Measurements from ENCODE around the gene MGME1. TPM values are rescaled to one million over a fixed set of nuclear protein-coding genes. Genes with fewer than 3 reads are reported as not detected.

MGME1 gene
- total RNA-seq, 1 experiment from 2014 or later = 15.1 TPM

- DNase-seq = peak; percentile 25
- H3K4me3 ChIP-seq (ENCODE audit: low read length) = peak overlapping the region; percentile 74
- H3K27me3 ChIP-seq (ENCODE audit: low read length) = no peaks in the 10 kb centered on the region
- H4K20me1 ChIP-seq (ENCODE audit: low read length) = peaks cover 22% of the 10 kb centered on the region
- peaks cover 24% of the 10 kb centered on the region for H3K36me3 ChIP-seq (ENCODE audit: low read depth, low read length)
- TF ChIP-seq EZH2phosphoT487 (IDR thresholded peaks at IDR 0.05; ENCODE audit: borderline replicate concordance, low read length) (no peak), EZH2 (IDR thresholded peaks at IDR 0.05; ENCODE audit: low read length, unreplicated experiment) (no peak)
- TF ChIP-seq, protein P1, sequence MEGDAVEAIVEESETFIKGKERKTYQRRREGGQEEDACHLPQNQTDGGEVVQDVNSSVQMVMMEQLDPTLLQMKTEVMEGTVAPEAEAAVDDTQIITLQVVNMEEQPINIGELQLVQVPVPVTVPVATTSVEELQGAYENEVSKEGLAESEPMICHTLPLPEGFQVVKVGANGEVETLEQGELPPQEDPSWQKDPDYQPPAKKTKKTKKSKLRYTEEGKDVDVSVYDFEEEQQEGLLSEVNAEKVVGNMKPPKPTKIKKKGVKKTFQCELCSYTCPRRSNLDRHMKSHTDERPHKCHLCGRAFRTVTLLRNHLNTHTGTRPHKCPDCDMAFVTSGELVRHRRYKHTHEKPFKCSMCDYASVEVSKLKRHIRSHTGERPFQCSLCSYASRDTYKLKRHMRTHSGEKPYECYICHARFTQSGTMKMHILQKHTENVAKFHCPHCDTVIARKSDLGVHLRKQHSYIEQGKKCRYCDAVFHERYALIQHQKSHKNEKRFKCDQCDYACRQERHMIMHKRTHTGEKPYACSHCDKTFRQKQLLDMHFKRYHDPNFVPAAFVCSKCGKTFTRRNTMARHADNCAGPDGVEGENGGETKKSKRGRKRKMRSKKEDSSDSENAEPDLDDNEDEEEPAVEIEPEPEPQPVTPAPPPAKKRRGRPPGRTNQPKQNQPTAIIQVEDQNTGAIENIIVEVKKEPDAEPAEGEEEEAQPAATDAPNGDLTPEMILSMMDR (conservative IDR thresholded peaks at IDR 0.05; ENCODE audit: low read depth, low read length) = no peak
- ChIA-PET POLR2A (ENCODE audit: unreplicated experiment) (no interaction called here), CTCF (interaction anchor here (1.3 kb wide), 1 partner anchor 19 kb away, joined by 8 read pairs; no protein-coding TSS in a partner anchor)
- no peak overlapping the region for H2AFZ ChIP-seq (ENCODE audit: low read length)
- intact Hi-C loops (cut with micrococcal nuclease) = no loop called here
- ATAC-seq = no peak
- H3K79me2 ChIP-seq (ENCODE audit: low read length) = peaks cover 89% of the 10 kb centered on the region
- H3K9me2 ChIP-seq (replicated peaks; ENCODE audit: low read length) = no peaks in the 10 kb centered on the region
- BruUV-seq (replicated peaks) = no TSS peak
- peak overlapping the region; percentile 89 for H3K4me2 ChIP-seq (ENCODE audit: low read length)
- H3K4me1 ChIP-seq (ENCODE audit: insufficient read depth, low read length) = peaks cover 33% of the 10 kb centered on the region
- no peak overlapping the region for H3K27ac ChIP-seq (ENCODE audit: low read length)
- no peaks in the 10 kb centered on the region for H3K9me3 ChIP-seq (ENCODE audit: low read length)
- H3F3A ChIP-seq (ENCODE audit: low read length, unreplicated experiment) = no peaks in the 10 kb centered on the region
- peak overlapping the region; percentile 99 for H3K9ac ChIP-seq (ENCODE audit: low read length)
These were observed 3.3 kb downstream of the MGME1 start for GRCh38 chr20:17972121-17972520.

DNA sequence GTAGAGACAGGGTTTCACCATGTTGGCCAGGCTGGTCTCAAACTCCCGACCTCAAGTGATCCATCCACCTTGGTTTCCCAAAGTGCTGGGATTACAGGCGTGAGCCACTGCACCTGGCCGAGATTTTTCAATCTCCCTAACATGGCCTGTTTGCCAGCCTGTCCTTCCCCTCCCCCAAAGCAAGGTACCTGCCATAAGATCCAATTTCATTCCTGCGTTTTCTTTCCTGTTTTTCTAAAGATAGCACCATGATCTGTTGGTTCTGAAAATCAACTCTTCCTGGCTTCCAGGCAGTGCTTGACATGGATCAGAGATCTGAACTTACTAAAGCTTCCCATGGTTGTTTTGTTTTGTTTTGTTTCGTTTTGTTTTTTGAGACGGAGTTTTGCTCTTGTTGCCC, 7.5 kb downstream of the MGME1 start:
- Histone ChIP-seq H3F3A (ENCODE audit: low read length, unreplicated experiment) (no peaks in the 10 kb centered on the region), H3K79me2 (ENCODE audit: low read length) (peaks cover 49% of the 10 kb centered on the region), H4K20me1 (ENCODE audit: low read length) (0 out of 2 replicates have a peak, but pooled peaks cover 16% of the 10 kb centered on the region), H3K9me3 (ENCODE audit: low read length) (no peaks in the 10 kb centered on the region), H3K27ac (ENCODE audit: low read length) (no peak overlapping the region), H3K36me3 (ENCODE audit: low read depth, low read length) (peaks cover 13% of the 10 kb centered on the region), H2AFZ (ENCODE audit: low read length) (no peak overlapping the region), H3K4me1 (ENCODE audit: insufficient read depth, low read length) (peaks cover 23% of the 10 kb centered on the region), H3K4me2 (ENCODE audit: low read length) (no peak overlapping the region), H3K4me3 (ENCODE audit: low read length) (no peak overlapping the region), H3K9ac (ENCODE audit: low read length) (no peak overlapping the region), H3K27me3 (ENCODE audit: low read length) (no peaks in the 10 kb centered on the region), H3K9me2 (replicated peaks; ENCODE audit: low read length) (no peaks in the 10 kb centered on the region)
- POLR2A ChIA-PET (ENCODE audit: unreplicated experiment) = no interaction called here
- TF ChIP-seq EZH2phosphoT487 (IDR thresholded peaks at IDR 0.05; ENCODE audit: borderline replicate concordance, low read length) = no peak
- TF ChIP-seq EZH2 (IDR thresholded peaks at IDR 0.05; ENCODE audit: low read length, unreplicated experiment) = no peak
- TF ChIP-seq, protein P1 (conservative IDR thresholded peaks at IDR 0.05; ENCODE audit: low read depth, low read length) = no peak
- ATAC-seq (no peak), DNase-seq (no peak)
- intact Hi-C loops (cut with micrococcal nuclease) = no loop called here
- CTCF ChIA-PET = no interaction called here
- BruUV-seq (replicated peaks) = no TSS peak

GRCh38 chr20:17985388-17986018, 16.7 kb downstream of the MGME1 start:
- no TSS peak for BruUV-seq (replicated peaks)
- Histone ChIP-seq H3K9ac (ENCODE audit: low read length) (no peak overlapping the region), H3K27ac (ENCODE audit: low read length) (no peak overlapping the region), H3K4me1 (ENCODE audit: insufficient read depth, low read length) (peaks cover 19% of the 10 kb centered on the region), H3K9me3 (ENCODE audit: low read length) (no peaks in the 10 kb centered on the region), H3K79me2 (ENCODE audit: low read length) (peaks cover 17% of the 10 kb centered on the region; the same call in 1 of the 2 replicates), H2AFZ (ENCODE audit: low read length) (no peak overlapping the region), H3K27me3 (ENCODE audit: low read length) (no peaks in the 10 kb centered on the region), H3F3A (ENCODE audit: low read length, unreplicated experiment) (peaks cover 5% of the 10 kb centered on the region), H3K4me3 (ENCODE audit: low read length) (no peak overlapping the region), H3K36me3 (ENCODE audit: low read depth, low read length) (peaks cover 13% of the 10 kb centered on the region), H4K20me1 (ENCODE audit: low read length) (0 out of 2 replicates have a peak, but pooled peaks cover 3% of the 10 kb centered on the region), H3K4me2 (ENCODE audit: low read length) (no peak overlapping the region), H3K9me2 (replicated peaks; ENCODE audit: low read length) (no peaks in the 10 kb centered on the region)
- intact Hi-C loops (cut with micrococcal nuclease) = no loop called here
- ChIA-PET POLR2A (ENCODE audit: unreplicated experiment) (interaction anchor here (0.7 kb wide), 1 partner anchor 16 kb away, joined by 3 read pairs; no protein-coding TSS in a partner anchor), CTCF (interaction anchor here (0.6 kb wide), 1 partner anchor 155 kb away, joined by 5 read pairs; no protein-coding TSS in a partner anchor)
- no peak for TF ChIP-seq EZH2 (IDR thresholded peaks at IDR 0.05; ENCODE audit: low read length, unreplicated experiment)
- no peak for TF ChIP-seq EZH2phosphoT487 (IDR thresholded peaks at IDR 0.05; ENCODE audit: borderline replicate concordance, low read length)
- TF ChIP-seq, protein P1 (conservative IDR thresholded peaks at IDR 0.05; ENCODE audit: low read depth, low read length) = no peak
- DNase-seq = peak; percentile 60
- peak; percentile 85 for ATAC-seq
